Pancreas (tissue), 10 donors: ENCODE results near the gene TAGLN2. TPM values are rescaled to one million over a fixed set of nuclear protein-coding genes. Genes with fewer than 3 reads are reported as not detected.

Source experiments
- ATAC-seq, 4 donors: fragments of 200-7000 bp; cut with Tn5 transposase; one replicate each; pipeline versions ENCODE4 v1.8.0 to v1.9.1; 2020; ENCODE audit warnings: mild to moderate bottlenecking in 4 of 4, moderate library complexity in 4 of 4
- DNase-seq, 6 donors: peaks; one replicate each; pipeline ENCODE4 v3.0.0-alpha.2; 2020
- FAIRE-seq: peaks from 2 replicates; lab custom pipeline; 2012; peaks lifted over from hg19 to GRCh38; lab: Jason Lieb, UNC
- H3K27ac ChIP-seq, 4 donors: fragments of 200-600 bp; sonication (generic); 1 replicate in 3 of 4; 2 replicates in 1 of 4; pipeline versions ENCODE4 v1.5.0 to v1.8.0; 2020
- H3K27me3 ChIP-seq, 4 donors: fragments of 200-600 bp; one replicate each; pipeline ENCODE4 v1.8.0; 2021
- H3K36me3 ChIP-seq, 3 donors: fragments of 200-600 bp; sonication (generic) in 1 of 3; one replicate each; pipeline versions ENCODE4 v1.5.0 to v1.8.0; 2020 to 2021
- H3K4me1 ChIP-seq, 3 donors: fragments of 200-600 bp; one replicate each; pipeline ENCODE4 v1.8.0; 2021
- H3K4me3 ChIP-seq, 4 donors: fragments of 200-600 bp; sonication (generic) in 2 of 4; one replicate each; pipeline versions ENCODE4 v1.5.0 to v1.8.0; 2020 to 2021
- H3K9me3 ChIP-seq, 4 donors: fragments of 200-600 bp; one replicate each; pipeline ENCODE4 v1.8.0; 2021
- CTCF ChIP-seq, 4 donors: fragments of 200-600 bp; sonication (generic) in 3 of 4; IDR thresholded peaks; one replicate each; pipeline versions ENCODE4 v1.5.0 to v1.8.0; 2021; ENCODE audit warnings: antibody characterized with exemption in 4 of 4
- WGBS, 2 donors: extraction: QIAGEN DNeasy Blood & Tissue Kit; methylation state at CpG; one replicate each; pipeline ENCODE4 v1.1.7; 2013; 5-methylcytosine and 5-hydroxymethylcytosine counted together
- intact Hi-C, 3 donors: fragments of 100-400 bp; cut with DNase I; formaldehyde crosslinking; loops; one replicate each; pipeline versions ENCODE4 v1.11.1 to v1.14.2; 2022
- polyA plus RNA-seq, 2 donors: library from polyadenylated mRNA; stranded (reverse); fragments of 200-250 nt; gene quantifications; one replicate each; pipeline ENCODE4 v1.2.3, GENCODE V29; 2013
- total RNA-seq, 6 donors: library from RNA; stranded (reverse); fragmentation: NEBNext Ultra II Directional in 4 of 6; extraction: Animal tissue kit (Norgen Biotek cat#: 25700) in 4 of 6; gene quantifications; one replicate each; pipeline versions ENCODE4 v1.2.1 to v1.2.4, GENCODE V29; 2021 to 2023
- donor health status: healthy with polysubstance abuse.
- donor health status: DM: no; HTN: no; CAD: no; lungs with moderate emphysema.
- donor health status: DM: no; HTN: no; CAD: no.
- donor health status: control.
- donor health status: control.
- donor health status: Bipolar disorder and iron deficiency.
- donor health status: DM: yes; HTN: yes; CAD: no.
- donor health status: DM: no; HTN: no; CAD: no.
- donor health status: DM: no; HTN: no; CAD: no.
- donor health status: DM: yes; HTN: yes; CAD: no.

The TAGLN2 gene
- total and polyA plus RNA-seq, 8 donors = 93.2 to 242 (median 159) TPM

- no peak overlapping the region for H3K4me3 ChIP-seq
- no peaks in the 10 kb centered on the region for H3K27me3 ChIP-seq
- H3K36me3 ChIP-seq = peaks cover 11 to 29% (median 17%) of the 10 kb centered on the region in 3 donors
- WGBS, 2 donors = 93 to 95% methylated on average over 10 of the region's 10 CpGs
- H3K27ac ChIP-seq = no peak overlapping the region
- DNase-seq (no peak), FAIRE-seq (no peak), ATAC-seq (no peak)
- intact Hi-C loops = no loop called here
- no peaks in the 10 kb centered on the region for H3K9me3 ChIP-seq
- peaks cover 23 to 56% (median 37%) of the 10 kb centered on the region in 3 donors for H3K4me1 ChIP-seq
- TF ChIP-seq CTCF (IDR thresholded peaks at IDR 0.05) = no peak
Measured at GRCh38 chr1:159919236-159919865, 6.0 kb downstream of the TAGLN2 start.

- TF ChIP-seq CTCF (IDR thresholded peaks at IDR 0.05) = no peak
- FAIRE-seq (no peak), ATAC-seq (no peak), DNase-seq (no peak)
- Histone ChIP-seq H3K27me3 (no peaks in the 10 kb centered on the region), H3K9me3 (no peaks in the 10 kb centered on the region), H3K4me1 (peaks cover 23 to 60% (median 38%) of the 10 kb centered on the region in 3 donors), H3K27ac (no peak overlapping the region), H3K36me3 (peaks cover 11 to 29% (median 17%) of the 10 kb centered on the region in 3 donors), H3K4me3 (no peak overlapping the region)
- intact Hi-C loops = no loop called here
- 85 to 91% methylated on average over 13 of the region's 13 CpGs for WGBS, 2 donors
Measured at GRCh38 chr1:159918352-159919200, 6.7 kb downstream of the TAGLN2 start.

GRCh38 chr1:159917533-159918351 lies 7.6 kb downstream of the TAGLN2 start:
- TF ChIP-seq CTCF (IDR thresholded peaks at IDR 0.05) = no peak
- intact Hi-C loops = no loop called here
- H3K4me1 ChIP-seq = peaks cover 18 to 66% (median 40%) of the 10 kb centered on the region in 3 donors
- FAIRE-seq (no peak), DNase-seq (peak in 3 of 6 donors; percentile 48 to 65 (median 59)), ATAC-seq (peak; percentile 5 to 29 (median 13))
- WGBS, 2 donors = 64 to 69% methylated on average over 5 of the region's 5 CpGs
- H3K27ac ChIP-seq = peak overlapping the region in 2 of 4 donors; percentile 71 to 79
- no peak overlapping the region for H3K4me3 ChIP-seq
- peaks cover 11 to 29% (median 17%) of the 10 kb centered on the region in 3 donors for H3K36me3 ChIP-seq
- H3K9me3 ChIP-seq = no peaks in the 10 kb centered on the region
- no peaks in the 10 kb centered on the region for H3K27me3 ChIP-seq

- 30% methylated on average over 9 of the region's 9 CpGs for WGBS, 2 donors
- no peaks in the 10 kb centered on the region for H3K27me3 ChIP-seq
- DNase-seq (peak in 3 of 6 donors; percentile 52 to 57 (median 56)), FAIRE-seq (no peak), ATAC-seq (peak; percentile 54 to 67 (median 60))
- no peak overlapping the region for H3K4me3 ChIP-seq
- no peaks in the 10 kb centered on the region for H3K9me3 ChIP-seq
- intact Hi-C loops = no loop called here
- peaks cover 17 to 57% (median 28%) of the 10 kb centered on the region in 3 donors for H3K4me1 ChIP-seq
- peaks cover 11 to 29% (median 17%) of the 10 kb centered on the region in 3 donors for H3K36me3 ChIP-seq
- TF ChIP-seq CTCF (IDR thresholded peaks at IDR 0.05) = no peak
- peak overlapping the region; percentile 25 to 79 (median 57) for H3K27ac ChIP-seq
Measured at GRCh38 chr1:159916242-159917051, 8.9 kb downstream of the TAGLN2 start.
